Measurements from ENCODE around the gene XPO1. TPM values are rescaled to one million over a fixed set of nuclear protein-coding genes. Genes with fewer than 3 reads are reported as not detected.

XPO1 gene
- total RNA-seq, 2 donors from 2014 or later = 65.3 to 160 TPM

DNA sequence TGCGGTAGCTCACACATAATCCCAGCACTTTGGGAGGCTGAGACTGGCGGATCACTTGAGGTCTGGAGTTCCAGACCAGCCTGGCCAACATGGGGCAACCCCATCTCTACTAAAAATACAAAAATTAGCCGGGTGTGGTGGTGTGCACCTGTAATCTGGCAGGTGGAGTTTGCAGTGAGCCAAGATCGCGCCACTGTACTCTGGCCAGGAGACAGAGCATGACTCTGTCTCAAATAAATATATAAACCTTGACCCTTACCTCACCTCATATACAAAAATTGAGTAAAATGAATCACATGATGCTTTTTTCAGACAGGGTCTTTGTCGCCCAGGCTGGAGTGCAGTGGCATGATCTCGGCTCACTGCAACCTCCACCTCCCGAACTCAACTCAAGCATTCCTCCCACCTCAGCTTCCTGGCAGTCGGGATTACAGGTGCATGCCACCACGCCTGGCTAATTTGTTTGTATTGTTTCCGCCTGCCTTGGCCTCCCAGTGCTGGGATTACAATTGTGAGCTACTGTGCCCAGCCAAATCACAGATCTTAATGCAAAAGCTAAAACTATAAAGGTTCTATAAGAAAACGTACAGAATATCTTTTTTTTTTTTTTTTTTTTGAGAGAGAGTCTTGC is 25.3 kb downstream of the XPO1 start:
- Histone ChIP-seq H3K4me1 (replicated peaks) (no peaks in the 10 kb centered on the region), H3K9me3 (no peaks in the 10 kb centered on the region), H3K27me3 (replicated peaks; ENCODE audit: insufficient read depth) (no peaks in the 10 kb centered on the region), H3K27ac (no peak overlapping the region), H3K4me3 (no peak overlapping the region), H3K36me3 (no peaks in the 10 kb centered on the region)
- DNase-seq (ENCODE audit: low spot score) = no peak
- TF ChIP-seq POLR2AphosphoS5 (IDR thresholded peaks at IDR 0.05) = no peak
- intact Hi-C loops (cut with DNase I) = no loop called here
- WGBS = 78% methylated on average over 12 of the region's 12 CpGs

- H3K36me3 ChIP-seq = no peaks in the 10 kb centered on the region
- no peak for TF ChIP-seq POLR2AphosphoS5 (IDR thresholded peaks at IDR 0.05)
- TF ChIP-seq, protein P1, sequence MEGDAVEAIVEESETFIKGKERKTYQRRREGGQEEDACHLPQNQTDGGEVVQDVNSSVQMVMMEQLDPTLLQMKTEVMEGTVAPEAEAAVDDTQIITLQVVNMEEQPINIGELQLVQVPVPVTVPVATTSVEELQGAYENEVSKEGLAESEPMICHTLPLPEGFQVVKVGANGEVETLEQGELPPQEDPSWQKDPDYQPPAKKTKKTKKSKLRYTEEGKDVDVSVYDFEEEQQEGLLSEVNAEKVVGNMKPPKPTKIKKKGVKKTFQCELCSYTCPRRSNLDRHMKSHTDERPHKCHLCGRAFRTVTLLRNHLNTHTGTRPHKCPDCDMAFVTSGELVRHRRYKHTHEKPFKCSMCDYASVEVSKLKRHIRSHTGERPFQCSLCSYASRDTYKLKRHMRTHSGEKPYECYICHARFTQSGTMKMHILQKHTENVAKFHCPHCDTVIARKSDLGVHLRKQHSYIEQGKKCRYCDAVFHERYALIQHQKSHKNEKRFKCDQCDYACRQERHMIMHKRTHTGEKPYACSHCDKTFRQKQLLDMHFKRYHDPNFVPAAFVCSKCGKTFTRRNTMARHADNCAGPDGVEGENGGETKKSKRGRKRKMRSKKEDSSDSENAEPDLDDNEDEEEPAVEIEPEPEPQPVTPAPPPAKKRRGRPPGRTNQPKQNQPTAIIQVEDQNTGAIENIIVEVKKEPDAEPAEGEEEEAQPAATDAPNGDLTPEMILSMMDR (IDR thresholded peaks at IDR 0.05) = no peak
- TF ChIP-seq POLR2A (IDR thresholded peaks at IDR 0.05) = no peak
- intact Hi-C loops (cut with DNase I) = no loop called here
- H3K27me3 ChIP-seq (replicated peaks; ENCODE audit: insufficient read depth) = no peaks in the 10 kb centered on the region
- no peaks in the 10 kb centered on the region for H3K9me3 ChIP-seq
- 94% methylated on average over 19 of the region's 19 CpGs for WGBS
- no peak overlapping the region for H3K4me3 ChIP-seq
- no peak for DNase-seq (ENCODE audit: low spot score)
- no peaks in the 10 kb centered on the region for H3K4me1 ChIP-seq (replicated peaks)
- H3K27ac ChIP-seq = no peak overlapping the region
Measured at GRCh38 chr2:61510674-61511671, 27.2 kb downstream of the XPO1 start.

GRCh38 chr2:61504949-61505348 is 33.2 kb downstream of the XPO1 start:
- DNase-seq (ENCODE audit: low spot score) = no peak

GRCh38 chr2:61499060-61499459 is 39.1 kb downstream of the XPO1 start:
- H3K9me3 ChIP-seq = no peaks in the 10 kb centered on the region
- H3K4me1 ChIP-seq (replicated peaks) = no peaks in the 10 kb centered on the region
- H3K27me3 ChIP-seq (replicated peaks; ENCODE audit: insufficient read depth) = no peaks in the 10 kb centered on the region
- 98% methylated on average over 2 of the region's 2 CpGs for WGBS
- TF ChIP-seq POLR2A (IDR thresholded peaks at IDR 0.05) = no peak
- TF ChIP-seq, protein P1 (IDR thresholded peaks at IDR 0.05) = no peak
- TF ChIP-seq POLR2AphosphoS5 (IDR thresholded peaks at IDR 0.05) = no peak
- intact Hi-C loops (cut with DNase I) = no loop called here
- H3K27ac ChIP-seq = no peak overlapping the region
- no peak overlapping the region for H3K4me3 ChIP-seq
- H3K36me3 ChIP-seq = no peaks in the 10 kb centered on the region
- no peak for DNase-seq (ENCODE audit: low spot score)

More at GRCh38 chr2:61504949-61505348, 33.2 kb downstream of the XPO1 start:
- Histone ChIP-seq H3K4me1 (replicated peaks) (no peaks in the 10 kb centered on the region), H3K9me3 (no peaks in the 10 kb centered on the region), H3K27me3 (replicated peaks; ENCODE audit: insufficient read depth) (no peaks in the 10 kb centered on the region), H3K27ac (no peak overlapping the region), H3K36me3 (no peaks in the 10 kb centered on the region), H3K4me3 (no peak overlapping the region)
- intact Hi-C loops (cut with DNase I) = no loop called here
- TF ChIP-seq POLR2A (IDR thresholded peaks at IDR 0.05) (no peak), POLR2AphosphoS5 (IDR thresholded peaks at IDR 0.05) (no peak)
- TF ChIP-seq, protein P1 (IDR thresholded peaks at IDR 0.05) = no peak
- WGBS = 86% methylated on average over 2 of the region's 2 CpGs

DNA sequence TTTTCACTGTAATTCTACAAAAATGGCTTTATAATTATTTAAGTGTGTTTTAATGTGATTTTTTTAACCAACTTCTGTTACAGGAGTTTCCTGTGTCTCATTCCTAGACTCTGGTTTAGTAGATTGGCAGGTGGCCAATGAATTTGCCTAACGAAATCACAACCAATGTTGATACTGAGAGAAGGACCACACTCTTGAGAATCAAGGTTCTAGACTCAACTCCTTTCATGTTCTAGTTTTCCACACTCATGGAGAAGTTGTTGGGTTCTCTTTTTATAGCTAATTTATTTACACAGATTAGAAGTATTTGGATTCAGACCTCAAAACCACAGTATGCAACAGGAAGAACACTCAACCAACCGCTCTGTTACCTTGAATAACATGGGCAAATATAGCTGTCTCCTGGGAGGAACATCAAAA is 44.6 kb downstream of the XPO1 start:
- Histone ChIP-seq H3K27ac (no peak overlapping the region), H3K27me3 (replicated peaks; ENCODE audit: insufficient read depth) (no peaks in the 10 kb centered on the region), H3K36me3 (no peaks in the 10 kb centered on the region), H3K4me3 (no peak overlapping the region), H3K9me3 (no peaks in the 10 kb centered on the region), H3K4me1 (replicated peaks) (no peaks in the 10 kb centered on the region)
- DNase-seq (ENCODE audit: low spot score) = no peak
- intact Hi-C loops (cut with DNase I) = no loop called here
- WGBS = 77% methylated on average over 2 of the region's 2 CpGs
- TF ChIP-seq POLR2AphosphoS5 (IDR thresholded peaks at IDR 0.05) (no peak), POLR2A (IDR thresholded peaks at IDR 0.05) (no peak)
- TF ChIP-seq, protein P1 (IDR thresholded peaks at IDR 0.05) = no peak

All from prostate gland (tissue), 2 donors.